ENCODE data around the gene ZBTB20.

The ZBTB20 gene

GRCh38 chr3:114848082-114848481 is 299.0 kb downstream of the ZBTB20 start:
- no peak for TF ChIP-seq GLIS3 (CRISPR knock-in tag; IDR thresholded peaks at IDR 0.05)
- TF ChIP-seq ZNF565 (CRISPR knock-in tag; conservative IDR thresholded peaks at IDR 0.05; ENCODE audit: low read depth), result no peak
- TF ChIP-seq TCF4 (CRISPR knock-in tag; IDR thresholded peaks at IDR 0.05; ENCODE audit: borderline replicate concordance), result no peak
- no peak for TF ChIP-seq PATZ1 (CRISPR knock-in tag; IDR thresholded peaks at IDR 0.05; ENCODE audit: borderline replicate concordance)
- TF ChIP-seq ZFP3 (CRISPR knock-in tag; IDR thresholded peaks at IDR 0.05), result no peak
- TF ChIP-seq, protein P1, sequence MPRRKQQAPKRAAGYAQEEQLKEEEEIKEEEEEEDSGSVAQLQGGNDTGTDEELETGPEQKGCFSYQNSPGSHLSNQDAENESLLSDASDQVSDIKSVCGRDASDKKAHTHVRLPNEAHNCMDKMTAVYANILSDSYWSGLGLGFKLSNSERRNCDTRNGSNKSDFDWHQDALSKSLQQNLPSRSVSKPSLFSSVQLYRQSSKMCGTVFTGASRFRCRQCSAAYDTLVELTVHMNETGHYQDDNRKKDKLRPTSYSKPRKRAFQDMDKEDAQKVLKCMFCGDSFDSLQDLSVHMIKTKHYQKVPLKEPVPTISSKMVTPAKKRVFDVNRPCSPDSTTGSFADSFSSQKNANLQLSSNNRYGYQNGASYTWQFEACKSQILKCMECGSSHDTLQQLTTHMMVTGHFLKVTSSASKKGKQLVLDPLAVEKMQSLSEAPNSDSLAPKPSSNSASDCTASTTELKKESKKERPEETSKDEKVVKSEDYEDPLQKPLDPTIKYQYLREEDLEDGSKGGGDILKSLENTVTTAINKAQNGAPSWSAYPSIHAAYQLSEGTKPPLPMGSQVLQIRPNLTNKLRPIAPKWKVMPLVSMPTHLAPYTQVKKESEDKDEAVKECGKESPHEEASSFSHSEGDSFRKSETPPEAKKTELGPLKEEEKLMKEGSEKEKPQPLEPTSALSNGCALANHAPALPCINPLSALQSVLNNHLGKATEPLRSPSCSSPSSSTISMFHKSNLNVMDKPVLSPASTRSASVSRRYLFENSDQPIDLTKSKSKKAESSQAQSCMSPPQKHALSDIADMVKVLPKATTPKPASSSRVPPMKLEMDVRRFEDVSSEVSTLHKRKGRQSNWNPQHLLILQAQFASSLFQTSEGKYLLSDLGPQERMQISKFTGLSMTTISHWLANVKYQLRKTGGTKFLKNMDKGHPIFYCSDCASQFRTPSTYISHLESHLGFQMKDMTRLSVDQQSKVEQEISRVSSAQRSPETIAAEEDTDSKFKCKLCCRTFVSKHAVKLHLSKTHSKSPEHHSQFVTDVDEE (CRISPR knock-in tag; IDR thresholded peaks at IDR 0.05), result no peak
- no peak for TF ChIP-seq ZFP30 (CRISPR knock-in tag; IDR thresholded peaks at IDR 0.05)
- TF ChIP-seq ISL1 (CRISPR knock-in tag; IDR thresholded peaks at IDR 0.05), result no peak
- TF ChIP-seq, protein P2, sequence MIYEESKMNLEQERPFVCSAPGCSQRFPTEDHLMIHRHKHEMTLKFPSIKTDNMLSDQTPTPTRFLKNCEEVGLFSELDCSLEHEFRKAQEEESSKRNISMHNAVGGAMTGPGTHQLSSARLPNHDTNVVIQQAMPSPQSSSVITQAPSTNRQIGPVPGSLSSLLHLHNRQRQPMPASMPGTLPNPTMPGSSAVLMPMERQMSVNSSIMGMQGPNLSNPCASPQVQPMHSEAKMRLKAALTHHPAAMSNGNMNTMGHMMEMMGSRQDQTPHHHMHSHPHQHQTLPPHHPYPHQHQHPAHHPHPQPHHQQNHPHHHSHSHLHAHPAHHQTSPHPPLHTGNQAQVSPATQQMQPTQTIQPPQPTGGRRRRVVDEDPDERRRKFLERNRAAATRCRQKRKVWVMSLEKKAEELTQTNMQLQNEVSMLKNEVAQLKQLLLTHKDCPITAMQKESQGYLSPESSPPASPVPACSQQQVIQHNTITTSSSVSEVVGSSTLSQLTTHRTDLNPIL (CRISPR knock-in tag; IDR thresholded peaks at IDR 0.05; ENCODE audit: low read depth), result no peak
- TF ChIP-seq, protein P3, sequence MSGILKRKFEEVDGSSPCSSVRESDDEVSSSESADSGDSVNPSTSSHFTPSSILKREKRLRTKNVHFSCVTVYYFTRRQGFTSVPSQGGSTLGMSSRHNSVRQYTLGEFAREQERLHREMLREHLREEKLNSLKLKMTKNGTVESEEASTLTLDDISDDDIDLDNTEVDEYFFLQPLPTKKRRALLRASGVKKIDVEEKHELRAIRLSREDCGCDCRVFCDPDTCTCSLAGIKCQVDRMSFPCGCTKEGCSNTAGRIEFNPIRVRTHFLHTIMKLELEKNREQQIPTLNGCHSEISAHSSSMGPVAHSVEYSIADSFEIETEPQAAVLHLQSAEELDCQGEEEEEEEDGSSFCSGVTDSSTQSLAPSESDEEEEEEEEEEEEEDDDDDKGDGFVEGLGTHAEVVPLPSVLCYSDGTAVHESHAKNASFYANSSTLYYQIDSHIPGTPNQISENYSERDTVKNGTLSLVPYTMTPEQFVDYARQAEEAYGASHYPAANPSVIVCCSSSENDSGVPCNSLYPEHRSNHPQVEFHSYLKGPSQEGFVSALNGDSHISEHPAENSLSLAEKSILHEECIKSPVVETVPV (CRISPR knock-in tag; IDR thresholded peaks at IDR 0.05), result no peak
- TF ChIP-seq, protein P4, sequence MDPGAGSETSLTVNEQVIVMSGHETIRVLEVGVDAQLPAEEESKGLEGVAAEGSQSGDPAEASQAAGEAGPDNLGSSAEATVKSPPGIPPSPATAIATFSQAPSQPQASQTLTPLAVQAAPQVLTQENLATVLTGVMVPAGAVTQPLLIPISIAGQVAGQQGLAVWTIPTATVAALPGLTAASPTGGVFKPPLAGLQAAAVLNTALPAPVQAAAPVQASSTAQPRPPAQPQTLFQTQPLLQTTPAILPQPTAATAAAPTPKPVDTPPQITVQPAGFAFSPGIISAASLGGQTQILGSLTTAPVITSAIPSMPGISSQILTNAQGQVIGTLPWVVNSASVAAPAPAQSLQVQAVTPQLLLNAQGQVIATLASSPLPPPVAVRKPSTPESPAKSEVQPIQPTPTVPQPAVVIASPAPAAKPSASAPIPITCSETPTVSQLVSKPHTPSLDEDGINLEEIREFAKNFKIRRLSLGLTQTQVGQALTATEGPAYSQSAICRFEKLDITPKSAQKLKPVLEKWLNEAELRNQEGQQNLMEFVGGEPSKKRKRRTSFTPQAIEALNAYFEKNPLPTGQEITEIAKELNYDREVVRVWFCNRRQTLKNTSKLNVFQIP (CRISPR knock-in tag; IDR thresholded peaks at IDR 0.05; ENCODE audit: borderline replicate concordance, low read depth), result no peak
- TF ChIP-seq CSDC2 (CRISPR knock-in tag; IDR thresholded peaks at IDR 0.05), result no peak
- no peak for TF ChIP-seq PPARA (CRISPR knock-in tag; IDR thresholded peaks at IDR 0.05; ENCODE audit: borderline replicate concordance)
- ATAC-seq, result no peak

DNA sequence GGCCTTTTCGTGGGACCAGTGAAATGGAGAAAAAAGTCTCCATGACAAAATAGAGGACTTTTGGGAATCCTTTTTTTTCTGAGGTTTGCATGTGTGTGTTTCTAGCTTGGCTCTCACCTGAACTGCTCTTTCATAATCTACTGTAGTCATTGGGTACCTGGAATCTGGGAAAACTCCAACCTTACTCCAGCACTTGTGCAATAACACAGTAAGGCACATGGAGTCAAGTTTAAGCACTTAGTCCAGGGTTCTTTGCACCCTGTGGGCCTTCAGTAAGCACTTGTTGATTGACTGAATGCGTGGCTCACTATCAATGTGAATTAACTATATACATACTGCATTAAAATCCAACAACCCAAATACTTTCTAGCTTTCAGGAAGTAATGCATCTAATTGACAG is 299.5 kb downstream of the ZBTB20 start:
- no peak for TF ChIP-seq PATZ1 (CRISPR knock-in tag; IDR thresholded peaks at IDR 0.05; ENCODE audit: borderline replicate concordance)
- no peak for TF ChIP-seq ZC3H10 (CRISPR knock-in tag; IDR thresholded peaks at IDR 0.05)
- TF ChIP-seq ESRRG (CRISPR knock-in tag; IDR thresholded peaks at IDR 0.05), result no peak
- TF ChIP-seq ZFP30 (CRISPR knock-in tag; IDR thresholded peaks at IDR 0.05), result no peak
- TF ChIP-seq, protein P1 (CRISPR knock-in tag; IDR thresholded peaks at IDR 0.05), result no peak
- no peak for TF ChIP-seq ZNF70 (CRISPR knock-in tag; IDR thresholded peaks at IDR 0.05)
- TF ChIP-seq, protein P2 (CRISPR knock-in tag; IDR thresholded peaks at IDR 0.05; ENCODE audit: low read depth), result no peak
- TF ChIP-seq ISL1 (CRISPR knock-in tag; IDR thresholded peaks at IDR 0.05), result no peak
- TF ChIP-seq RARB (CRISPR knock-in tag; IDR thresholded peaks at IDR 0.05), result no peak
- no peak for TF ChIP-seq BACH2 (CRISPR knock-in tag; IDR thresholded peaks at IDR 0.05; ENCODE audit: borderline replicate concordance)
- TF ChIP-seq GLIS3 (CRISPR knock-in tag; IDR thresholded peaks at IDR 0.05), result no peak
- TF ChIP-seq TCF4 (CRISPR knock-in tag; IDR thresholded peaks at IDR 0.05; ENCODE audit: borderline replicate concordance), result no peak
- TF ChIP-seq PPARA (CRISPR knock-in tag; IDR thresholded peaks at IDR 0.05; ENCODE audit: borderline replicate concordance), result no peak
- TF ChIP-seq ARNTL (CRISPR knock-in tag; IDR thresholded peaks at IDR 0.05; ENCODE audit: borderline replicate concordance, low read depth), result no peak
- TF ChIP-seq TOX (CRISPR knock-in tag; IDR thresholded peaks at IDR 0.05; ENCODE audit: borderline replicate concordance), result no peak
- no peak for TF ChIP-seq CSDC2 (CRISPR knock-in tag; IDR thresholded peaks at IDR 0.05)
- no peak for TF ChIP-seq ZNF8 (CRISPR knock-in tag; IDR thresholded peaks at IDR 0.05)
- TF ChIP-seq ZNF565 (CRISPR knock-in tag; conservative IDR thresholded peaks at IDR 0.05; ENCODE audit: low read depth), result no peak
- no peak for TF ChIP-seq SNAI2 (CRISPR knock-in tag; IDR thresholded peaks at IDR 0.05)

More for the DNA sequence above, 299.5 kb downstream of the ZBTB20 start:
- ATAC-seq, result no peak

Measured in SK-N-SH treated with all-trans-retinoic acid at 6 μM for 48 hours (cell line).